ENCODE data around the gene MICALL2. TPM values are rescaled to one million over a fixed set of nuclear protein-coding genes. Genes with fewer than 3 reads are reported as not detected.

Gene MICALL2
- polyA plus RNA-seq, 2 of the 4 experiments (the other 2 are of a cell fraction): 6.1 to 20.6 TPM

- ChIA-PET CTCF (interaction anchor here (1.1 to 19.9 kb wide), 7 partner anchors 10 to 275 kb away, joined by 4 to 209 read pairs (median 7); no protein-coding TSS in a partner anchor), POLR2A (no interaction called here)
- peak overlapping the region; percentile 96; the same call in 2 of the 3 replicates for H3K4me3 ChIP-seq
- WGBS (ENCODE audit: missing lambda C conversion rate): 83% methylated on average over 14 of the region's 18 CpGs
- peak overlapping the region; percentile 100 for H3K4me2 ChIP-seq
- FAIRE-seq: no peak
- no peak for TF ChIP-seq PBX3 (IDR thresholded peaks at IDR 0.05)
- TF ChIP-seq RARB (CRISPR knock-in tag; IDR thresholded peaks at IDR 0.05): no peak
- TF ChIP-seq NPAS2 (CRISPR knock-in tag; IDR thresholded peaks at IDR 0.05; ENCODE audit: borderline replicate concordance): no peak
- TF ChIP-seq EHMT2 (IDR thresholded peaks at IDR 0.05; ENCODE audit: low read depth): no peak
- no peak for TF ChIP-seq JUN (IDR thresholded peaks at IDR 0.05)
- no peak for TF ChIP-seq ZNF302 (CRISPR knock-in tag; IDR thresholded peaks at IDR 0.05)
- TF ChIP-seq REST (IDR thresholded peaks at IDR 0.05): no peak
- no peak for TF ChIP-seq HDAC2 (IDR thresholded peaks at IDR 0.05)
- no peak for TF ChIP-seq HMGXB4 (CRISPR knock-in tag; IDR thresholded peaks at IDR 0.05; ENCODE audit: borderline replicate concordance)
- no peak for TF ChIP-seq RFX5 (IDR thresholded peaks at IDR 0.05)
- ATAC-seq: no peak
- peaks cover 49% of the 10 kb centered on the region for H3K4me1 ChIP-seq
- peak overlapping the region in 1 of 2 experiments; percentile 88; a peak in 3 of 6 replicates for H3K27ac ChIP-seq
- no peaks in the 10 kb centered on the region for H3K9me3 ChIP-seq
- no peak for DNase-seq (ENCODE audit: low read depth in 1 of 2, low spot score in 1 of 2)
These were observed 2.0 kb downstream of the MICALL2 start for GRCh38 chr7:1457059-1457948.

- Histone ChIP-seq H3K9me3 (no peaks in the 10 kb centered on the region), H3K4me2 (no peak overlapping the region), H3K27ac (no peak overlapping the region), H3K4me1 (peaks cover 35% of the 10 kb centered on the region), H3K4me3 (no peak overlapping the region)
- no peak for FAIRE-seq
- POLR2A ChIA-PET: no interaction called here
- WGBS (ENCODE audit: missing lambda C conversion rate): 91% methylated on average over 13 of the region's 13 CpGs
- ATAC-seq: no peak
- CTCF ChIA-PET: interaction anchor here (2.0 to 19.9 kb wide), 3 partner anchors 21 to 262 kb away, joined by 6 to 209 read pairs (median 44); no protein-coding TSS in a partner anchor
- TF ChIP-seq FOXS1 (CRISPR knock-in tag; IDR thresholded peaks at IDR 0.05): no peak
- TF ChIP-seq TFCP2L1 (CRISPR knock-in tag; IDR thresholded peaks at IDR 0.05): no peak
- no peak for TF ChIP-seq MYC (IDR thresholded peaks at IDR 0.05; ENCODE audit: borderline replicate concordance, low read length)
- TF ChIP-seq JUN (IDR thresholded peaks at IDR 0.05): no peak
- TF ChIP-seq USF2 (IDR thresholded peaks at IDR 0.05): no peak
- no peak for TF ChIP-seq NPAS2 (CRISPR knock-in tag; IDR thresholded peaks at IDR 0.05; ENCODE audit: borderline replicate concordance)
- TF ChIP-seq NR3C1 (IDR thresholded peaks at IDR 0.05): no peak
- TF ChIP-seq JUNB (IDR thresholded peaks at IDR 0.05): no peak
- TF ChIP-seq RAD21 (conservative IDR thresholded peaks at IDR 0.05 in 1 of 2, IDR thresholded peaks at IDR 0.05 in 1 of 2): no peak
- no peak for TF ChIP-seq CEBPB (IDR thresholded peaks at IDR 0.05)
- TF ChIP-seq SMC3 (IDR thresholded peaks at IDR 0.05): no peak
- TF ChIP-seq ATOH8 (CRISPR knock-in tag; IDR thresholded peaks at IDR 0.05; ENCODE audit: low read depth): no peak
- no peak for DNase-seq (ENCODE audit: low read depth in 1 of 2, low spot score in 1 of 2)
These were observed 3.3 kb downstream of the MICALL2 start for GRCh38 chr7:1455955-1456354.

All from A549 (cell line).